ENCODE measurements around the gene FTO.
A peak's percentile ranks its signal among the peaks of the same experiment; 100 is the strongest.
"Not testable (repeated sequence)": the region's sequence is repeated elsewhere in the genome, so short reads cannot be mapped to it uniquely, and the experiment has no call there.

The FTO gene

GRCh38 chr16:53827741-53828140 lies 123.8 kb downstream of the FTO start:
- DNase-seq (ENCODE audit: low spot score): no peak

- no peak for DNase-seq (ENCODE audit: low spot score)
Measured at GRCh38 chr16:53829186-53829747, 125.3 kb downstream of the FTO start.

- no peak for DNase-seq (ENCODE audit: low spot score)
Measured at GRCh38 chr16:53832896-53833544, 129.1 kb downstream of the FTO start.

GRCh38 chr16:53836142-53836541 lies 132.2 kb downstream of the FTO start:
- no peak for DNase-seq (ENCODE audit: low spot score)

- no peak for DNase-seq (ENCODE audit: low spot score)
Measured at GRCh38 chr16:53836680-53837079, 132.7 kb downstream of the FTO start.

GRCh38 chr16:53837426-53837825 lies 133.5 kb downstream of the FTO start:
- no peak for DNase-seq (ENCODE audit: low spot score)

GRCh38 chr16:53839150-53839549 lies 135.2 kb downstream of the FTO start:
- no peak for DNase-seq (ENCODE audit: low spot score)

- DNase-seq (ENCODE audit: low spot score): no peak
Measured at GRCh38 chr16:53840456-53840855, 136.5 kb downstream of the FTO start.

- no peak for DNase-seq (ENCODE audit: low spot score)
Measured at GRCh38 chr16:53841884-53842283, 137.9 kb downstream of the FTO start.

GRCh38 chr16:53843084-53843483 lies 139.1 kb downstream of the FTO start:
- DNase-seq (ENCODE audit: low spot score): no peak

GRCh38 chr16:53844804-53845203 lies 140.8 kb downstream of the FTO start:
- DNase-seq (ENCODE audit: low spot score): no peak

- DNase-seq (ENCODE audit: low spot score): not testable (repeated sequence)
Measured at GRCh38 chr16:53846549-53846948, 142.6 kb downstream of the FTO start.

- no peak for DNase-seq (ENCODE audit: low spot score)
Measured at GRCh38 chr16:53846971-53847370, 143.0 kb downstream of the FTO start.

GRCh38 chr16:53848277-53848942 lies 144.5 kb downstream of the FTO start:
- DNase-seq (ENCODE audit: low spot score): no peak

GRCh38 chr16:53848950-53849349 lies 145.0 kb downstream of the FTO start:
- no peak for DNase-seq (ENCODE audit: low spot score)

GRCh38 chr16:53849585-53849984 lies 145.6 kb downstream of the FTO start:
- DNase-seq (ENCODE audit: low spot score): no peak

GRCh38 chr16:53849994-53850393 lies 146.0 kb downstream of the FTO start:
- no peak for DNase-seq (ENCODE audit: low spot score)

- DNase-seq (ENCODE audit: low spot score): no peak
Measured at GRCh38 chr16:53852678-53853077, 148.7 kb downstream of the FTO start.

- no peak for DNase-seq (ENCODE audit: low spot score)
Measured at GRCh38 chr16:53855056-53855455, 151.1 kb downstream of the FTO start.

GRCh38 chr16:53855511-53855910 lies 151.6 kb downstream of the FTO start:
- no peak for DNase-seq (ENCODE audit: low spot score)

GRCh38 chr16:53859995-53860540 lies 156.1 kb downstream of the FTO start:
- DNase-seq (ENCODE audit: low spot score): no peak

- no peak for DNase-seq (ENCODE audit: low spot score)
Measured at GRCh38 chr16:53863861-53864260, 159.9 kb downstream of the FTO start.

- DNase-seq (ENCODE audit: low spot score): peak; percentile 14
Measured at GRCh38 chr16:53864819-53865493, 161.0 kb downstream of the FTO start.

All from AG08395 (cell line).